IMR-90 (cell line): Measurements from ENCODE around the gene WDTC1.

Experiments
- MAFK ChIP-seq: IDR thresholded peaks from 2 replicates; pipeline ENCODE4 v1.6.1; 2012; ENCODE audit warnings: low read depth, low read length, improper control_type of control experiment
- POLR2A ChIP-seq: IDR thresholded peaks from 2 replicates; pipeline ENCODE4 v1.6.1; 2012; ENCODE audit warnings: mild to moderate bottlenecking, low read depth, low read length

GRCh38 chr1:27350663-27351540 is 116.5 kb downstream of the WDTC1 start:
- TF ChIP-seq POLR2A: no peak
- no peak for TF ChIP-seq MAFK
